Neural cell (in vitro differentiated cells): Measurements from ENCODE around the gene GBA2.

ENCODE experiments used
- EP300 ChIP-seq: fragments of 450-650 bp; conservative IDR thresholded peaks from 2 replicates; pipeline ENCODE4 v1.6.1; 2014; ENCODE audit warnings: antibody characterized with exemption, mild to moderate bottlenecking, moderate library complexity; ENCODE audit not compliant: poor library complexity, severe bottlenecking
- RAD21 ChIP-seq: fragments of 450-650 bp; conservative IDR thresholded peaks from 2 replicates; pipeline ENCODE4 v1.6.1; 2014; ENCODE audit warnings: antibody characterized with exemption, mild to moderate bottlenecking, moderate library complexity
- TAF1 ChIP-seq: IDR thresholded peaks from 2 replicates; pipeline ENCODE4 v1.6.1; 2012; ENCODE audit warnings: low read depth
- TF ChIP-seq, protein P1 (sequence below): IDR thresholded peaks from 2 replicates; pipeline ENCODE4 v1.6.1; 2012; ENCODE audit warnings: borderline replicate concordance
- TF ChIP-seq, protein P2 (sequence below): fragments of 450-650 bp; IDR thresholded peaks from 2 replicates; pipeline ENCODE4 v1.5.1; 2014; ENCODE audit warnings: antibody characterized with exemption, mild to moderate bottlenecking, moderate library complexity; ENCODE audit not compliant: poor library complexity, severe bottlenecking

DNA sequence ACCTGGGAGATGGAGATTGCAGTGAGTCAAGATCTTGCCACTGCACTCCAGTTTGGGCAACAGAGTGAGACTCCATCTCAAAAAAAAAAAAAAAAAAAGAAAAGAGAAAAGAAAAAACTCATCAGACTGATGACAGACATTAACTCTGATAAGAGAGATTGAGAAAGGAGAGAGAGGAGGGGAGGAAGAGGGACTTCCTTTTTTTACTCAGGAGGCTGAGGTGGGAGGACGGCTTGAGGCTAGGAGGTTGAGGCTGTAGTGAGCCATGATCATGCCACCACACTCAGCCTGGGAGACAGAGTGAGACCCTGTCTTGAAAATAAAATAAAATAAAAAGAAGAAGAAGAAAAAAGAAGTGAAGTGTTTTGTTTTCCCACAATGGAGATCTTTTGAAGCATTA lies 14.8 kb upstream of the GBA2 start:
- TF ChIP-seq, protein P1, sequence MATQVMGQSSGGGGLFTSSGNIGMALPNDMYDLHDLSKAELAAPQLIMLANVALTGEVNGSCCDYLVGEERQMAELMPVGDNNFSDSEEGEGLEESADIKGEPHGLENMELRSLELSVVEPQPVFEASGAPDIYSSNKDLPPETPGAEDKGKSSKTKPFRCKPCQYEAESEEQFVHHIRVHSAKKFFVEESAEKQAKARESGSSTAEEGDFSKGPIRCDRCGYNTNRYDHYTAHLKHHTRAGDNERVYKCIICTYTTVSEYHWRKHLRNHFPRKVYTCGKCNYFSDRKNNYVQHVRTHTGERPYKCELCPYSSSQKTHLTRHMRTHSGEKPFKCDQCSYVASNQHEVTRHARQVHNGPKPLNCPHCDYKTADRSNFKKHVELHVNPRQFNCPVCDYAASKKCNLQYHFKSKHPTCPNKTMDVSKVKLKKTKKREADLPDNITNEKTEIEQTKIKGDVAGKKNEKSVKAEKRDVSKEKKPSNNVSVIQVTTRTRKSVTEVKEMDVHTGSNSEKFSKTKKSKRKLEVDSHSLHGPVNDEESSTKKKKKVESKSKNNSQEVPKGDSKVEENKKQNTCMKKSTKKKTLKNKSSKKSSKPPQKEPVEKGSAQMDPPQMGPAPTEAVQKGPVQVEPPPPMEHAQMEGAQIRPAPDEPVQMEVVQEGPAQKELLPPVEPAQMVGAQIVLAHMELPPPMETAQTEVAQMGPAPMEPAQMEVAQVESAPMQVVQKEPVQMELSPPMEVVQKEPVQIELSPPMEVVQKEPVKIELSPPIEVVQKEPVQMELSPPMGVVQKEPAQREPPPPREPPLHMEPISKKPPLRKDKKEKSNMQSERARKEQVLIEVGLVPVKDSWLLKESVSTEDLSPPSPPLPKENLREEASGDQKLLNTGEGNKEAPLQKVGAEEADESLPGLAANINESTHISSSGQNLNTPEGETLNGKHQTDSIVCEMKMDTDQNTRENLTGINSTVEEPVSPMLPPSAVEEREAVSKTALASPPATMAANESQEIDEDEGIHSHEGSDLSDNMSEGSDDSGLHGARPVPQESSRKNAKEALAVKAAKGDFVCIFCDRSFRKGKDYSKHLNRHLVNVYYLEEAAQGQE: no peak
- TF ChIP-seq, protein P2, sequence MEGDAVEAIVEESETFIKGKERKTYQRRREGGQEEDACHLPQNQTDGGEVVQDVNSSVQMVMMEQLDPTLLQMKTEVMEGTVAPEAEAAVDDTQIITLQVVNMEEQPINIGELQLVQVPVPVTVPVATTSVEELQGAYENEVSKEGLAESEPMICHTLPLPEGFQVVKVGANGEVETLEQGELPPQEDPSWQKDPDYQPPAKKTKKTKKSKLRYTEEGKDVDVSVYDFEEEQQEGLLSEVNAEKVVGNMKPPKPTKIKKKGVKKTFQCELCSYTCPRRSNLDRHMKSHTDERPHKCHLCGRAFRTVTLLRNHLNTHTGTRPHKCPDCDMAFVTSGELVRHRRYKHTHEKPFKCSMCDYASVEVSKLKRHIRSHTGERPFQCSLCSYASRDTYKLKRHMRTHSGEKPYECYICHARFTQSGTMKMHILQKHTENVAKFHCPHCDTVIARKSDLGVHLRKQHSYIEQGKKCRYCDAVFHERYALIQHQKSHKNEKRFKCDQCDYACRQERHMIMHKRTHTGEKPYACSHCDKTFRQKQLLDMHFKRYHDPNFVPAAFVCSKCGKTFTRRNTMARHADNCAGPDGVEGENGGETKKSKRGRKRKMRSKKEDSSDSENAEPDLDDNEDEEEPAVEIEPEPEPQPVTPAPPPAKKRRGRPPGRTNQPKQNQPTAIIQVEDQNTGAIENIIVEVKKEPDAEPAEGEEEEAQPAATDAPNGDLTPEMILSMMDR: no peak
- TF ChIP-seq TAF1 (no peak), EP300 (no peak), RAD21 (no peak)
